Lower leg skin (tissue), 4 donors: ENCODE results near the gene OSTF1. TPM values are rescaled to one million over a fixed set of nuclear protein-coding genes. Genes with fewer than 3 reads are reported as not detected.

ENCODE experiments used
- DNase-seq, 2 donors: peaks; one replicate each; pipeline ENCODE4 v3.0.0-alpha.2; 2019; ENCODE audit warnings: low spot score in 2 of 2
- H3K4me3 ChIP-seq: fragments of 200-600 bp; sonication (generic); 2 replicates; pipeline ENCODE4 v1.5.1; 2017; ENCODE audit warnings: mild to moderate bottlenecking, low read depth; ENCODE audit not compliant: poor library complexity, severe bottlenecking
- CTCF ChIP-seq, 3 donors: fragments of 450-650 bp; IDR thresholded peaks; one replicate each; pipeline ENCODE4 v1.5.1; 2016; ENCODE audit warnings: antibody characterized with exemption in 3 of 3, mild to moderate bottlenecking in 3 of 3, moderate library complexity in 2 of 3
- POLR2A ChIP-seq, 2 donors: fragments of 450-650 bp; IDR thresholded peaks; one replicate each; pipeline ENCODE4 v1.6.1; 2016 to 2017; ENCODE audit warnings: antibody characterized with exemption in 2 of 2, mild to moderate bottlenecking in 1 of 2, moderate library complexity in 1 of 2
- WGBS, 2 donors: methylation state at CpG; one replicate each; pipeline ENCODE4 v1.1.5; 2018; 5-methylcytosine and 5-hydroxymethylcytosine counted together
- intact Hi-C: fragments of 100-400 bp; cut with DNase I; formaldehyde crosslinking; loops from one replicate; pipeline ENCODE4 v1.15.0; 2023; ENCODE audit warnings: low total_unique reads
- total RNA-seq, 4 donors: library from RNA; depleted of rRNA; stranded (reverse); fragments of >200 nt; gene quantifications; one replicate each; pipeline ENCODE4 v1.1.0, GENCODE V29; 2016

Gene OSTF1
- total RNA-seq, 4 donors from 2014 or later = 53.5 to 64.3 (median 53.8) TPM

- WGBS, 2 donors = 81 to 90% methylated on average over 2 of the region's 2 CpGs
- H3K4me3 ChIP-seq = no peak overlapping the region
- DNase-seq = no peak
- TF ChIP-seq POLR2A (IDR thresholded peaks at IDR 0.05) = no peak
- no peak for TF ChIP-seq CTCF (IDR thresholded peaks at IDR 0.05)
- intact Hi-C loops = no loop called here
Measured at GRCh38 chr9:75161116-75161857, 73.0 kb downstream of the OSTF1 start.

- no peak overlapping the region for H3K4me3 ChIP-seq
- WGBS, 2 donors = 96 to 98% methylated on average over 5 of the region's 5 CpGs
- DNase-seq = no peak
Measured at GRCh38 chr9:75163764-75164163, 75.5 kb downstream of the OSTF1 start.

GRCh38 chr9:75164573-75164972, 76.3 kb downstream of the OSTF1 start:
- H3K4me3 ChIP-seq = no peak overlapping the region
- DNase-seq = no peak
- intact Hi-C loops = no loop called here
- TF ChIP-seq POLR2A (IDR thresholded peaks at IDR 0.05) (no peak), CTCF (IDR thresholded peaks at IDR 0.05) (no peak)

More at GRCh38 chr9:75163764-75164163, 75.5 kb downstream of the OSTF1 start:
- no peak for TF ChIP-seq CTCF (IDR thresholded peaks at IDR 0.05)
- no peak for TF ChIP-seq POLR2A (IDR thresholded peaks at IDR 0.05)
- intact Hi-C loops = no loop called here

GRCh38 chr9:75167281-75167680, 79.0 kb downstream of the OSTF1 start:
- no peak overlapping the region for H3K4me3 ChIP-seq
- intact Hi-C loops = no loop called here
- 83 to 88% methylated on average over 1 of the region's 1 CpG for WGBS, 2 donors
- DNase-seq = no peak
- TF ChIP-seq POLR2A (IDR thresholded peaks at IDR 0.05) (no peak), CTCF (IDR thresholded peaks at IDR 0.05) (no peak)

GRCh38 chr9:75168270-75169178, 80.2 kb downstream of the OSTF1 start:
- TF ChIP-seq POLR2A (IDR thresholded peaks at IDR 0.05) = no peak
- TF ChIP-seq CTCF (IDR thresholded peaks at IDR 0.05) = no peak
- DNase-seq = no peak
- intact Hi-C loops = no loop called here
- 69 to 79% methylated on average over 2 of the region's 2 CpGs for WGBS, 2 donors
- no peak overlapping the region for H3K4me3 ChIP-seq
